Neural cell (in vitro differentiated cells): Measurements from ENCODE around the gene SBNO1. TPM values are rescaled to one million over a fixed set of nuclear protein-coding genes. Genes with fewer than 3 reads are reported as not detected.
"Not testable (repeated sequence)": the region's sequence is repeated elsewhere in the genome, so short reads cannot be mapped to it uniquely, and the experiment has no call there.

Experiments used
- H2AFZ ChIP-seq: fragments of 200-600, 300-800 bp; sonication (generic), shearing (Covaris generic); 2 replicates; pipeline ENCODE4 v1.6.0; 2014; ENCODE audit warnings: low read depth, mild to moderate bottlenecking, antibody characterized with exemption, low read length, moderate library complexity
- H3F3A ChIP-seq: fragments of 200-600 bp; shearing (Covaris generic); 2 replicates; pipeline ENCODE4 v1.6.1; 2016; ENCODE audit warnings: mild to moderate bottlenecking, moderate library complexity, mixed read lengths, antibody characterized with exemption, low read length; ENCODE audit not compliant: insufficient read depth, poor library complexity, severe bottlenecking
- H3K27ac ChIP-seq: fragments of 200-600, 300-800 bp; sonication (generic), shearing (Covaris generic); 2 replicates; pipeline ENCODE4 v1.5.1; 2014; ENCODE audit warnings: mild to moderate bottlenecking, low read length, moderate library complexity
- H3K27me3 ChIP-seq: fragments of 300-800, 200-600 bp; sonication (generic), shearing (Covaris generic); 2 replicates; pipeline ENCODE4 v1.6.0; 2014; ENCODE audit warnings: mild to moderate bottlenecking, low read depth, low read length, moderate library complexity; ENCODE audit not compliant: insufficient read depth
- H3K36me3 ChIP-seq: fragments of 300-800, 200-600 bp; sonication (generic), shearing (Covaris generic); 2 replicates; pipeline ENCODE4 v1.5.1; 2014; ENCODE audit warnings: mild to moderate bottlenecking, antibody characterized with exemption, low read length, moderate library complexity; ENCODE audit not compliant: insufficient read depth
- H3K4me2 ChIP-seq: fragments of 300-800, 200-600 bp; sonication (generic), shearing (Covaris generic); 2 replicates; pipeline ENCODE4 v1.6.0; 2014; ENCODE audit warnings: mild to moderate bottlenecking, low read length
- H3K4me3 ChIP-seq: fragments of 300-800, 200-600 bp; sonication (generic), shearing (Covaris generic); 2 replicates; pipeline ENCODE4 v1.5.1; 2014; ENCODE audit warnings: mild to moderate bottlenecking, low read length, moderate library complexity
- H3K79me2 ChIP-seq: fragments of 200-600 bp; shearing (Covaris generic); replicated peaks from 2 replicates; pipeline ENCODE4 v1.6.0; 2014; ENCODE audit warnings: mild to moderate bottlenecking, low read length, moderate library complexity; ENCODE audit not compliant: insufficient read depth
- H3K9ac ChIP-seq: fragments of 300-800, 200-600 bp; sonication (generic), shearing (Covaris generic); 2 replicates; pipeline ENCODE4 v1.6.1; 2016; ENCODE audit warnings: mild to moderate bottlenecking, low read length, mixed read lengths
- H3K9me2 ChIP-seq: fragments of 200-600 bp; shearing (Covaris generic); 2 replicates; pipeline ENCODE4 v1.6.1; 2016; ENCODE audit warnings: mild to moderate bottlenecking, low read length, mixed read lengths; ENCODE audit not compliant: insufficient read depth
- H3K9me3 ChIP-seq: fragments of 200-600, 300-800 bp; sonication (generic), shearing (Covaris generic); 2 replicates; pipeline ENCODE4 v1.6.1; 2016; ENCODE audit warnings: mild to moderate bottlenecking, mixed run types, low read length, moderate library complexity, mixed read lengths
- H4K20me1 ChIP-seq: fragments of 200-600 bp; shearing (Covaris generic); 2 replicates; pipeline ENCODE4 v1.6.1; 2016; ENCODE audit warnings: mild to moderate bottlenecking, mixed run types; ENCODE audit not compliant: insufficient read depth
- EP300 ChIP-seq: fragments of 450-650 bp; conservative IDR thresholded peaks from 2 replicates; pipeline ENCODE4 v1.6.1; 2014; ENCODE audit warnings: antibody characterized with exemption, mild to moderate bottlenecking, moderate library complexity; ENCODE audit not compliant: poor library complexity, severe bottlenecking
- EZH2 ChIP-seq: fragments of 200-600, 300-800 bp; shearing (Covaris generic), sonication (generic); IDR thresholded peaks from 2 replicates; pipeline ENCODE4 v1.6.1; 2014; ENCODE audit warnings: antibody characterized with exemption, low read length, borderline replicate concordance, mild to moderate bottlenecking; ENCODE audit not compliant: insufficient read depth, poor library complexity, severe bottlenecking
- MXI1 ChIP-seq: fragments of 450-650 bp; conservative IDR thresholded peaks from 2 replicates; pipeline ENCODE4 v1.6.1; 2014; ENCODE audit warnings: antibody characterized with exemption, mild to moderate bottlenecking; ENCODE audit not compliant: poor library complexity, severe bottlenecking
- POLR2AphosphoS5 ChIP-seq: IDR thresholded peaks from 2 replicates; pipeline ENCODE4 v1.6.1; 2012
- RAD21 ChIP-seq: fragments of 450-650 bp; conservative IDR thresholded peaks from 2 replicates; pipeline ENCODE4 v1.6.1; 2014; ENCODE audit warnings: antibody characterized with exemption, mild to moderate bottlenecking, moderate library complexity
- SMC3 ChIP-seq: fragments of 450-650 bp; conservative IDR thresholded peaks from 2 replicates; pipeline ENCODE4 v1.6.1; 2014; ENCODE audit warnings: antibody characterized with exemption, mild to moderate bottlenecking, moderate library complexity; ENCODE audit not compliant: poor library complexity
- TAF1 ChIP-seq: IDR thresholded peaks from 2 replicates; pipeline ENCODE4 v1.6.1; 2012; ENCODE audit warnings: low read depth
- polyA plus RNA-seq: library from polyadenylated mRNA; depleted of rRNA; stranded (reverse); fragments of >200 nt; gene quantifications from 2 replicates; pipeline ENCODE4 v1.2.3, GENCODE V29; 2014
- TF ChIP-seq, protein P1 (sequence below): IDR thresholded peaks from 2 replicates; pipeline ENCODE4 v1.6.1; 2012; ENCODE audit warnings: borderline replicate concordance
- TF ChIP-seq, protein P2 (sequence below): fragments of 450-650 bp; IDR thresholded peaks from 2 replicates; pipeline ENCODE4 v1.5.1; 2014; ENCODE audit warnings: antibody characterized with exemption, mild to moderate bottlenecking, moderate library complexity; ENCODE audit not compliant: poor library complexity, severe bottlenecking

SBNO1 gene
- polyA plus RNA-seq, 1 donor from 2014 or later = 17.9 TPM

DNA sequence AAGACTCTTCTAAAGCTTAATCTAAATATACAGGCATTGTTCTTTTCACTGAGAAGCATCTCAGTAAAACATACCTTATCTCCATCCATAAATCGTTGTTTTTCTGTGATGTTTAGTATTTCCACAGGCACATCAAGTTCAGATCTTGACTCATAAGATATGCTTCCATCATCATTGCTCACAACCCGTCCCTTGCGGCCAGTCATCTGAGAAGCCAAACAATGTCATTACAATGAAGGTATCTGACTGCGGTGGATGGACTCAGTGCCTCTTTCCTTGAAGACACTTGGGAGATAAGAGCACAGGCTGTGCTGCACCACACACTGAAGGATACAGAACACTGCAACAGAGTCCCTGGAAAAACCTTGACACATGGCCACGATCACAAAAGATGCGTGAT is 44.8 kb downstream of the SBNO1 start:
- no peaks in the 10 kb centered on the region for H3F3A ChIP-seq
- H3K4me3 ChIP-seq = no peak overlapping the region
- TF ChIP-seq POLR2AphosphoS5 = no peak
- no peak for TF ChIP-seq EZH2
- TF ChIP-seq, protein P1, sequence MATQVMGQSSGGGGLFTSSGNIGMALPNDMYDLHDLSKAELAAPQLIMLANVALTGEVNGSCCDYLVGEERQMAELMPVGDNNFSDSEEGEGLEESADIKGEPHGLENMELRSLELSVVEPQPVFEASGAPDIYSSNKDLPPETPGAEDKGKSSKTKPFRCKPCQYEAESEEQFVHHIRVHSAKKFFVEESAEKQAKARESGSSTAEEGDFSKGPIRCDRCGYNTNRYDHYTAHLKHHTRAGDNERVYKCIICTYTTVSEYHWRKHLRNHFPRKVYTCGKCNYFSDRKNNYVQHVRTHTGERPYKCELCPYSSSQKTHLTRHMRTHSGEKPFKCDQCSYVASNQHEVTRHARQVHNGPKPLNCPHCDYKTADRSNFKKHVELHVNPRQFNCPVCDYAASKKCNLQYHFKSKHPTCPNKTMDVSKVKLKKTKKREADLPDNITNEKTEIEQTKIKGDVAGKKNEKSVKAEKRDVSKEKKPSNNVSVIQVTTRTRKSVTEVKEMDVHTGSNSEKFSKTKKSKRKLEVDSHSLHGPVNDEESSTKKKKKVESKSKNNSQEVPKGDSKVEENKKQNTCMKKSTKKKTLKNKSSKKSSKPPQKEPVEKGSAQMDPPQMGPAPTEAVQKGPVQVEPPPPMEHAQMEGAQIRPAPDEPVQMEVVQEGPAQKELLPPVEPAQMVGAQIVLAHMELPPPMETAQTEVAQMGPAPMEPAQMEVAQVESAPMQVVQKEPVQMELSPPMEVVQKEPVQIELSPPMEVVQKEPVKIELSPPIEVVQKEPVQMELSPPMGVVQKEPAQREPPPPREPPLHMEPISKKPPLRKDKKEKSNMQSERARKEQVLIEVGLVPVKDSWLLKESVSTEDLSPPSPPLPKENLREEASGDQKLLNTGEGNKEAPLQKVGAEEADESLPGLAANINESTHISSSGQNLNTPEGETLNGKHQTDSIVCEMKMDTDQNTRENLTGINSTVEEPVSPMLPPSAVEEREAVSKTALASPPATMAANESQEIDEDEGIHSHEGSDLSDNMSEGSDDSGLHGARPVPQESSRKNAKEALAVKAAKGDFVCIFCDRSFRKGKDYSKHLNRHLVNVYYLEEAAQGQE = no peak
- TF ChIP-seq TAF1 = no peak
- TF ChIP-seq SMC3 = no peak
- TF ChIP-seq, protein P2, sequence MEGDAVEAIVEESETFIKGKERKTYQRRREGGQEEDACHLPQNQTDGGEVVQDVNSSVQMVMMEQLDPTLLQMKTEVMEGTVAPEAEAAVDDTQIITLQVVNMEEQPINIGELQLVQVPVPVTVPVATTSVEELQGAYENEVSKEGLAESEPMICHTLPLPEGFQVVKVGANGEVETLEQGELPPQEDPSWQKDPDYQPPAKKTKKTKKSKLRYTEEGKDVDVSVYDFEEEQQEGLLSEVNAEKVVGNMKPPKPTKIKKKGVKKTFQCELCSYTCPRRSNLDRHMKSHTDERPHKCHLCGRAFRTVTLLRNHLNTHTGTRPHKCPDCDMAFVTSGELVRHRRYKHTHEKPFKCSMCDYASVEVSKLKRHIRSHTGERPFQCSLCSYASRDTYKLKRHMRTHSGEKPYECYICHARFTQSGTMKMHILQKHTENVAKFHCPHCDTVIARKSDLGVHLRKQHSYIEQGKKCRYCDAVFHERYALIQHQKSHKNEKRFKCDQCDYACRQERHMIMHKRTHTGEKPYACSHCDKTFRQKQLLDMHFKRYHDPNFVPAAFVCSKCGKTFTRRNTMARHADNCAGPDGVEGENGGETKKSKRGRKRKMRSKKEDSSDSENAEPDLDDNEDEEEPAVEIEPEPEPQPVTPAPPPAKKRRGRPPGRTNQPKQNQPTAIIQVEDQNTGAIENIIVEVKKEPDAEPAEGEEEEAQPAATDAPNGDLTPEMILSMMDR = no peak
- no peak for TF ChIP-seq RAD21
- no peak for TF ChIP-seq MXI1
- TF ChIP-seq EP300 = no peak
- no peaks in the 10 kb centered on the region for H3K9me2 ChIP-seq
- H3K9ac ChIP-seq = no peak overlapping the region
- H3K9me3 ChIP-seq = no peaks in the 10 kb centered on the region
- H3K79me2 ChIP-seq = no peaks in the 10 kb centered on the region
- H4K20me1 ChIP-seq = no peaks in the 10 kb centered on the region
- H3K27me3 ChIP-seq = no peaks in the 10 kb centered on the region
- H2AFZ ChIP-seq = no peak overlapping the region
- H3K4me2 ChIP-seq = no peak overlapping the region
- H3K27ac ChIP-seq = no peak overlapping the region
- no peaks in the 10 kb centered on the region for H3K36me3 ChIP-seq

DNA sequence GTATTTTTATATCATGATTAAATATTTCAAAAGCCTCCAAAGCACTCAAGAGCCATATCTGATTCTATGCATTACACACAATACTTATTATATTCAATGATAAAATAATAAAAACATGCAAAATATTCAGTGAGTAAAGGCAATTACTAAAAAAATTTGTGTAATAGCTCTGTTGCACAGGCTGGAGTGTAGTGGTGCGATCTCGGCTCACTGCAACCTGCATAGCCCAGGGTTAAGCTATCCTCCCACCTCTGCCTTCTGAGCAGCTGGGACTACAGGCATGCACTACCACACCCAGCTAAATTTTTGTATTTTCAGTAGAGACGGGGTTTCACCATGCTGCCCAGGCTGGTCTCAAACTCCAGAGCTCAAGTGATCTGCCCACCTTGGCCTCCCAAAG is 45.4 kb downstream of the SBNO1 start:
- Histone ChIP-seq H3K27me3 (no peaks in the 10 kb centered on the region), H3K4me2 (no peak overlapping the region), H3F3A (no peaks in the 10 kb centered on the region), H3K36me3 (no peaks in the 10 kb centered on the region), H3K9me3 (no peaks in the 10 kb centered on the region), H3K9ac (no peak overlapping the region), H3K79me2 (no peaks in the 10 kb centered on the region), H4K20me1 (no peaks in the 10 kb centered on the region), H2AFZ (no peak overlapping the region), H3K9me2 (no peaks in the 10 kb centered on the region), H3K27ac (no peak overlapping the region), H3K4me3 (no peak overlapping the region)
- TF ChIP-seq, protein P1 = no peak
- TF ChIP-seq EZH2 = no peak
- no peak for TF ChIP-seq RAD21

DNA sequence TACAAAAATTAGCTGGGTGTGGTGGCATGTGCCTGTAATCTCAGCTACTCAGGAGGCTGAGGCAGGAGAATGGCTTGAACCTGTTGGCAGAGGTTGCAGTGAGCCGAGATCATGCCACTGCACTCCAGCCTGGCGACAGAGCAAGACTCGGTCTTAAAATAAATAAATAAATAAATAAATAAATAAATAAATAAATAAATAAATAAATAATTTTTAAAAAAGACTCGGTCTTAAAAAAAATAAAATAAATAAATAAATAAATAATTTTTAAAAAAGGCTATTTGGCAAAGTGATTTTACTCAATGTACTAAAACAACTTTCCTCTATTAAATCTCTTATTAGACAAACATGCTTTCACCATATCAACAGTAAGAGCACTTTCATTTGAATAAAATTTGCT is 51.6 kb downstream of the SBNO1 start:
- H4K20me1 ChIP-seq, H3F3A ChIP-seq, H3K4me2 ChIP-seq, H3K27ac ChIP-seq, H3K79me2 ChIP-seq, H3K9ac ChIP-seq, H3K9me2 ChIP-seq, H3K36me3 ChIP-seq, H3K9me3 ChIP-seq, H3K4me3 ChIP-seq, H3K27me3 ChIP-seq, H2AFZ ChIP-seq: not testable (repeated sequence)
